H1 (cell line): Measurements from ENCODE around the gene SAMD7. TPM values are rescaled to one million over a fixed set of nuclear protein-coding genes. Genes with fewer than 3 reads are reported as not detected.

Experiments
- CTCF ChIA-PET: fragments of 300-600 bp; sonication (Branson Sonifier 250); formaldehyde crosslinking; loops from one replicate; lab custom pipeline; 2021; ENCODE audit not compliant: partially characterized antibody; lab: Charles Lee
- POLR2A ChIA-PET: fragments of 300-600 bp; sonication (Branson Sonifier 250); formaldehyde crosslinking; loops from one replicate; lab custom pipeline; 2021; ENCODE audit warnings: inconsistent platforms; ENCODE audit not compliant: partially characterized antibody; lab: Charles Lee
- DNase-seq, 2 experiments: peaks; one replicate each; pipeline versions ENCODE4 v3.0.0 to v3.0.0-alpha.2; 2010 to 2022; ENCODE audit warnings: low spot score in 2 of 2, low read depth in 1 of 2, mixed read lengths in 1 of 2
- FAIRE-seq: peaks from 2 replicates; lab custom pipeline; 2011; peaks lifted over from hg19 to GRCh38; lab: Jason Lieb, UNC
- H2AFZ ChIP-seq: 2 replicates; pipeline ENCODE4 v1.8.1; 2012; ENCODE audit warnings: low read length, inconsistent platforms
- H2AK5ac ChIP-seq: 2 replicates; pipeline ENCODE4 v1.6.1; 2013; ENCODE audit warnings: low read depth, low read length
- H2BK120ac ChIP-seq: replicated peaks from 2 replicates; pipeline ENCODE3; 2013; ENCODE audit warnings: low read depth, low read length, inconsistent platforms
- H2BK12ac ChIP-seq: 2 replicates; pipeline ENCODE4 v1.6.1; 2013; ENCODE audit warnings: low read depth, low read length
- H2BK15ac ChIP-seq: 2 replicates; pipeline ENCODE4 v1.6.1; 2013; ENCODE audit warnings: low read length
- H2BK20ac ChIP-seq: 2 replicates; pipeline ENCODE4 v1.6.1; 2013; ENCODE audit warnings: low read length
- H2BK5ac ChIP-seq: 2 replicates; pipeline ENCODE4 v1.6.1; 2013; ENCODE audit warnings: low read depth, low read length
- H3K14ac ChIP-seq: 2 replicates; pipeline ENCODE4 v1.6.1; 2013; ENCODE audit warnings: inconsistent platforms; ENCODE audit not compliant: insufficient read length
- H3K18ac ChIP-seq: 2 replicates; pipeline ENCODE4 v1.6.1; 2013; ENCODE audit warnings: low read length; ENCODE audit errors: extremely low read depth
- H3K23ac ChIP-seq: 2 replicates; pipeline ENCODE4 v1.6.1; 2013; ENCODE audit warnings: inconsistent platforms; ENCODE audit not compliant: insufficient read length
- H3K23me2 ChIP-seq: 2 replicates; pipeline ENCODE4 v1.6.1; 2013; ENCODE audit warnings: low read depth, low read length
- H3K27ac ChIP-seq: 2 replicates; pipeline ENCODE4 v1.6.1; 2011; ENCODE audit warnings: low read depth, low read length, inconsistent platforms
- H3K27me3 ChIP-seq, 4 experiments: replicated peaks in 1 of 4; 1 replicate in 1 of 4; 2 replicates in 3 of 4; pipeline versions ENCODE4 v1.6.1 to v1.8.1; 2011 to 2013; ENCODE audit warnings: low read length in 3 of 4, mild to moderate bottlenecking in 3 of 4, inconsistent platforms in 2 of 4, mixed read lengths in 2 of 4, moderate library complexity in 1 of 4; ENCODE audit not compliant: control insufficient read depth in 3 of 4, insufficient read depth in 3 of 4; ENCODE audit errors: extremely low read depth in 1 of 4
- H3K36me3 ChIP-seq, 4 experiments: 2 replicates each; pipeline versions ENCODE4 v1.6.1 to v1.8.1; 2011 to 2013; ENCODE audit warnings: mild to moderate bottlenecking in 4 of 4, low read length in 3 of 4, moderate library complexity in 2 of 4, control low read depth in 1 of 4, inconsistent platforms in 1 of 4; ENCODE audit not compliant: insufficient read depth in 4 of 4, control insufficient read depth in 2 of 4
- H3K4ac ChIP-seq: replicated peaks from 2 replicates; pipeline ENCODE3; 2013; ENCODE audit warnings: low read length, low read depth, mixed read lengths, inconsistent platforms; ENCODE audit not compliant: insufficient read length
- H3K4me1 ChIP-seq, 4 experiments: replicated peaks in 1 of 4; 1 replicate in 1 of 4; 2 replicates in 3 of 4; pipeline versions ENCODE4 v1.6.1 to v1.8.1; 2011 to 2013; ENCODE audit warnings: low read length in 3 of 4, inconsistent platforms in 2 of 4, mixed read lengths in 1 of 4; ENCODE audit not compliant: insufficient read depth in 4 of 4, control insufficient read depth in 3 of 4
- H3K4me2 ChIP-seq, 2 experiments: 2 replicates each; pipeline versions ENCODE4 v1.6.1 to v1.8.1; 2011 to 2013; ENCODE audit warnings: low read depth in 2 of 2, low read length in 2 of 2, control low read depth in 1 of 2, inconsistent platforms in 1 of 2, mild to moderate bottlenecking in 1 of 2; ENCODE audit not compliant: insufficient read depth in 1 of 2
- H3K4me3 ChIP-seq, 4 experiments: fragments of 200-600, 300-600 bp in 1 of 4; sonication (generic), shearing (Covaris generic), sonication (Bioruptor Twin) in 1 of 4; 2 replicates each; pipeline versions ENCODE4 v1.5.1 to v1.8.1; 2011 to 2016; ENCODE audit warnings: low read length in 4 of 4, low read depth in 3 of 4, control low read depth in 2 of 4, inconsistent platforms in 2 of 4, mild to moderate bottlenecking in 2 of 4, mixed read lengths in 1 of 4, moderate library complexity in 1 of 4; ENCODE audit not compliant: insufficient read depth in 2 of 4; ENCODE audit errors: extremely low read depth in 1 of 4
- H3K56ac ChIP-seq: replicated peaks from 2 replicates; pipeline ENCODE3; 2013; ENCODE audit warnings: low read depth, mild to moderate bottlenecking, mixed read lengths, low read length, inconsistent platforms; ENCODE audit not compliant: insufficient read length
- H3K79me1 ChIP-seq: 2 replicates; pipeline ENCODE4 v1.6.1; 2013; ENCODE audit warnings: low read depth, low read length, control low read depth
- H3K79me2 ChIP-seq, 2 experiments: 2 replicates each; pipeline versions ENCODE4 v1.6.1 to v1.8.1; 2012 to 2013; ENCODE audit warnings: low read length in 2 of 2, mild to moderate bottlenecking in 2 of 2, inconsistent platforms in 1 of 2; ENCODE audit not compliant: insufficient read depth in 2 of 2, control insufficient read depth in 1 of 2
- H3K9ac ChIP-seq, 4 experiments: replicated peaks in 1 of 4; 1 replicate in 1 of 4; 2 replicates in 3 of 4; pipeline versions ENCODE4 v1.6.1 to v1.8.1; 2011 to 2013; ENCODE audit warnings: low read depth in 3 of 4, low read length in 3 of 4, control low read depth in 2 of 4, mild to moderate bottlenecking in 2 of 4, moderate library complexity in 2 of 4, inconsistent platforms in 1 of 4; ENCODE audit errors: extremely low read depth in 1 of 4
- H3K9me3 ChIP-seq, 2 experiments: 2 replicates each; pipeline versions ENCODE4 v1.6.1 to v1.8.1; 2012 to 2013; ENCODE audit warnings: mild to moderate bottlenecking in 2 of 2, moderate library complexity in 2 of 2, control low read depth in 1 of 2, inconsistent platforms in 1 of 2, low read depth in 1 of 2, low read length in 1 of 2, mixed read lengths in 1 of 2; ENCODE audit not compliant: insufficient read depth in 2 of 2
- H4K20me1 ChIP-seq, 2 experiments: replicated peaks in 1 of 2; 2 replicates each; pipeline versions ENCODE3 to v1.8.1; 2011 to 2013; ENCODE audit warnings: inconsistent platforms in 2 of 2, low read length in 2 of 2, mild to moderate bottlenecking in 1 of 2; ENCODE audit not compliant: insufficient read depth in 2 of 2, control insufficient read depth in 1 of 2
- H4K5ac ChIP-seq: 2 replicates; pipeline ENCODE4 v1.6.1; 2013; ENCODE audit warnings: low read length, low read depth, mixed read lengths, inconsistent platforms; ENCODE audit not compliant: insufficient read length
- H4K8ac ChIP-seq: 2 replicates; pipeline ENCODE4 v1.8.0; 2013; ENCODE audit warnings: mild to moderate bottlenecking, moderate library complexity, low read length, inconsistent platforms; ENCODE audit not compliant: insufficient read depth; ENCODE audit errors: extremely low read depth
- H4K91ac ChIP-seq: replicated peaks from 2 replicates; pipeline ENCODE3; 2013; ENCODE audit warnings: low read length, mixed read lengths, inconsistent platforms; ENCODE audit not compliant: insufficient read length
- ATF2 ChIP-seq: IDR thresholded peaks from 2 replicates; pipeline ENCODE4 v1.6.1; 2012; ENCODE audit warnings: low read length, inconsistent platforms
- CTCF ChIP-seq, 3 experiments: IDR thresholded peaks; 1 replicate in 2 of 3; 2 replicates in 1 of 3; pipeline versions ENCODE4 v1.5.1 to v1.6.1; 2011; ENCODE audit warnings: low read length in 3 of 3, mild to moderate bottlenecking in 3 of 3, inconsistent platforms in 2 of 3, low read depth in 1 of 3, moderate library complexity in 1 of 3; ENCODE audit not compliant: insufficient read depth in 1 of 3; ENCODE audit errors: control extremely low read depth in 1 of 3
- GABPA ChIP-seq: IDR thresholded peaks from 2 replicates; pipeline ENCODE4 v1.6.1; 2011; ENCODE audit warnings: mild to moderate bottlenecking, low read length, moderate library complexity, borderline replicate concordance; ENCODE audit not compliant: insufficient read depth
- KDM1A ChIP-seq: fragments of 200-600, 300-600 bp; sonication (generic); IDR thresholded peaks from 2 replicates; pipeline ENCODE4 v1.7.1; 2016; ENCODE audit warnings: mild to moderate bottlenecking, low read length, borderline replicate concordance
- POLR2A ChIP-seq, 2 experiments: IDR thresholded peaks; 1 replicate in 1 of 2; 2 replicates in 1 of 2; pipeline ENCODE4 v1.6.1; 2011; ENCODE audit warnings: low read depth in 2 of 2, low read length in 2 of 2, mild to moderate bottlenecking in 2 of 2; ENCODE audit errors: control extremely low read depth in 1 of 2
- SIX5 ChIP-seq: IDR thresholded peaks from 2 replicates; pipeline ENCODE4 v1.6.1; 2011; ENCODE audit warnings: mild to moderate bottlenecking, low read depth, low read length
- TAF7 ChIP-seq: optimal IDR thresholded peaks from 2 replicates; pipeline ENCODE3; 2011; ENCODE audit warnings: low read depth, mild to moderate bottlenecking, inconsistent platforms, low read length, moderate library complexity, borderline replicate concordance
- TBP ChIP-seq: IDR thresholded peaks from 2 replicates; pipeline ENCODE4 v1.6.1; 2011; ENCODE audit warnings: low read depth, low read length, improper control_type of control experiment
- WGBS, 2 experiments: shearing (Covaris generic) in 1 of 2; methylation state at CpG; one replicate each; pipeline versions ENCODE4 v1.1.6 to v1.1.7; 2013 to 2015; ENCODE audit warnings: low lambda C conversion rate in 2 of 2, mixed read lengths in 2 of 2, inconsistent platforms in 1 of 2, low coverage in 1 of 2, missing lambda C conversion rate in 1 of 2; ENCODE audit not compliant: insufficient replicate concordance in 2 of 2, insufficient coverage in 1 of 2, insufficient read length in 1 of 2; ENCODE audit errors: extremely low coverage in 1 of 2, missing lambda C conversion rate in 1 of 2; 5-methylcytosine and 5-hydroxymethylcytosine counted together
- polyA plus RNA-seq, 7 experiments: library from polyadenylated mRNA; depleted of rRNA in 3 of 7; stranded (reverse) in 5 of 7; unstranded in 2 of 7; fragments of >200 nt in 5 of 7; fragments of 200-250 nt in 2 of 7; gene quantifications; 1 replicate in 5 of 7; 2 replicates in 1 of 7; 4 replicates in 1 of 7; pipeline versions ENCODE4 v1.2.1 to v1.2.3, GENCODE V29; 2011 to 2013; ENCODE audit warnings: missing spikeins in 2 of 7, mixed read lengths in 2 of 7
- total RNA-seq: library from RNA; stranded (reverse); fragmentation: NEBNext Ultra II Directional; extraction: Animal tissue kit (Norgen Biotek cat#: 25700); gene quantifications from 2 replicates; pipeline ENCODE4 v1.2.1, GENCODE V29; 2021

Gene SAMD7
- total and polyA plus RNA-seq, 2 of the 8 experiments (the other 6 are each of a cell fraction or from before 2014, with no cell fraction given) = not detected

GRCh38 chr3:169880576-169881250 is 30.7 kb upstream of the SAMD7 start:
- Histone ChIP-seq H4K5ac (no peak overlapping the region), H4K8ac (no peak overlapping the region), H2BK20ac (no peak overlapping the region), H3K4me2 (no peak overlapping the region), H2BK12ac (no peak overlapping the region), H4K20me1 (no peaks in the 10 kb centered on the region), H2AK5ac (no peak overlapping the region), H3K79me1 (no peaks in the 10 kb centered on the region), H2BK5ac (no peak overlapping the region), H3K27ac (no peak overlapping the region), H3K9me3 (no peaks in the 10 kb centered on the region), H3K4ac (no peak overlapping the region), H3K27me3 (no peaks in the 10 kb centered on the region), H2BK15ac (no peak overlapping the region), H3K23ac (no peak overlapping the region), H3K79me2 (no peaks in the 10 kb centered on the region), H3K4me1 (peaks cover 0 to 1% (median under 1%) of the 10 kb centered on the region in 4 experiments; a peak in 3 of 7 replicates), H4K91ac (no peak overlapping the region), H3K18ac (no peak overlapping the region), H3K4me3 (no peak overlapping the region), H3K23me2 (no peaks in the 10 kb centered on the region), H3K36me3 (no peaks in the 10 kb centered on the region), H3K14ac (no peak overlapping the region), H3K9ac (no peak overlapping the region), H2AFZ (no peak overlapping the region), H2BK120ac (no peak overlapping the region), H3K56ac (no peak overlapping the region)
- ChIA-PET CTCF (interaction anchor here (0.6 to 2.4 kb wide), 5 partner anchors 14 to 174 kb away, joined by 3 to 5 read pairs (median 3); no protein-coding TSS in a partner anchor), POLR2A (no interaction called here)
- DNase-seq (no peak), FAIRE-seq (no peak)
- 92% methylated on average over 4 of the region's 4 CpGs; no CpG with 5 or more reads in 1 of the 2 experiments for WGBS, 2 experiments
- TF ChIP-seq SIX5 = no peak
- TF ChIP-seq POLR2A (IDR thresholded peaks at IDR 0.05; ENCODE audit: control extremely low read depth in 1 of 2, low read depth in 2 of 2, low read length in 2 of 2) = no peak
- no peak for TF ChIP-seq ATF2
- no peak for TF ChIP-seq CTCF (IDR thresholded peaks at IDR 0.05; ENCODE audit: control extremely low read depth in 1 of 3, insufficient read depth in 1 of 3, low read depth in 1 of 3, low read length in 3 of 3)
- no peak for TF ChIP-seq GABPA
- no peak for TF ChIP-seq TAF7
- TF ChIP-seq KDM1A = no peak
- TF ChIP-seq TBP = no peak
